ENCODE results near the gene CCDC192. TPM values are rescaled to one million over a fixed set of nuclear protein-coding genes. Genes with fewer than 3 reads are reported as not detected.

Gene CCDC192
- total RNA-seq, 3 donors from 2014 or later (not counting 1 experiment from before 2014, with no cell fraction given) = not detected

DNA sequence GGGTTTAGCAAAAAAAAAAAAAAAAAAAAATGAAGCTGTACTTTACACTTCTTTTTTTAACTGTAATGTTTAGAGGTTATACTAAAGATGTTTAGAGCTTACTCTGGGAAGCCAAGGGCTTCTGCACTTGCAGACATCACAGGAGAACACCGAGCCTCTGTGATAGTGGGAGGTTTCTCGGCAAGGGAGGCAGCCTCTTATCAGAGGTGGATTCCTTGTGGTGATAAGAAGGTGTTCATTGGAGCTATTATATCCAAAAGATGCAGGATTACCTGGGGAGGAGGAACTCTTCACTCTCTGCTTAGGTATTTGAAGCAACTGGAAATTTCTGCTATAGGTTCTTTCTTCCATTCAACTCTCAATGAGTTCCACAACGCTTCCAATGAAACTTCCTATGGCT lies 209.2 kb downstream of the CCDC192 start:
- no peak overlapping the region for H3K4me3 ChIP-seq (ENCODE audit: low read length)
- intact Hi-C loops (cut with micrococcal nuclease) = no loop called here
- no peaks in the 10 kb centered on the region for H3K36me3 ChIP-seq (ENCODE audit: control insufficient read depth, insufficient read depth, low read length)
- Mint-ChIP-seq H3K36me3 (no peaks in the 10 kb centered on the region), H3K4me3 (no peak overlapping the region), H3K27me3 (ENCODE audit: low read depth in 2 of 2) (peaks cover 0 to 17% of the 10 kb centered on the region in 2 donors), H3K4me1 (peaks cover 7% of the 10 kb centered on the region in 2 donors), H3K27ac (no peak overlapping the region), H3K9me3 (no peaks in the 10 kb centered on the region)
- DNase-seq (no peak), ATAC-seq (no peak)
- WGBS (ENCODE audit: insufficient coverage) = 98% methylated on average over 3 of the region's 3 CpGs
- no peaks in the 10 kb centered on the region for H3K4me1 ChIP-seq (ENCODE audit: control insufficient read depth, insufficient read depth, low read length)
- H3K9me3 ChIP-seq (ENCODE audit: control insufficient read depth, insufficient read depth, low read length) = no peaks in the 10 kb centered on the region
- H3K27me3 ChIP-seq (ENCODE audit: control insufficient read depth, insufficient read depth, low read length) = no peaks in the 10 kb centered on the region
- H3K27ac ChIP-seq (ENCODE audit: low read length) = no peak overlapping the region
- TF ChIP-seq, protein P1, sequence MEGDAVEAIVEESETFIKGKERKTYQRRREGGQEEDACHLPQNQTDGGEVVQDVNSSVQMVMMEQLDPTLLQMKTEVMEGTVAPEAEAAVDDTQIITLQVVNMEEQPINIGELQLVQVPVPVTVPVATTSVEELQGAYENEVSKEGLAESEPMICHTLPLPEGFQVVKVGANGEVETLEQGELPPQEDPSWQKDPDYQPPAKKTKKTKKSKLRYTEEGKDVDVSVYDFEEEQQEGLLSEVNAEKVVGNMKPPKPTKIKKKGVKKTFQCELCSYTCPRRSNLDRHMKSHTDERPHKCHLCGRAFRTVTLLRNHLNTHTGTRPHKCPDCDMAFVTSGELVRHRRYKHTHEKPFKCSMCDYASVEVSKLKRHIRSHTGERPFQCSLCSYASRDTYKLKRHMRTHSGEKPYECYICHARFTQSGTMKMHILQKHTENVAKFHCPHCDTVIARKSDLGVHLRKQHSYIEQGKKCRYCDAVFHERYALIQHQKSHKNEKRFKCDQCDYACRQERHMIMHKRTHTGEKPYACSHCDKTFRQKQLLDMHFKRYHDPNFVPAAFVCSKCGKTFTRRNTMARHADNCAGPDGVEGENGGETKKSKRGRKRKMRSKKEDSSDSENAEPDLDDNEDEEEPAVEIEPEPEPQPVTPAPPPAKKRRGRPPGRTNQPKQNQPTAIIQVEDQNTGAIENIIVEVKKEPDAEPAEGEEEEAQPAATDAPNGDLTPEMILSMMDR (IDR thresholded peaks at IDR 0.05) = no peak

DNA sequence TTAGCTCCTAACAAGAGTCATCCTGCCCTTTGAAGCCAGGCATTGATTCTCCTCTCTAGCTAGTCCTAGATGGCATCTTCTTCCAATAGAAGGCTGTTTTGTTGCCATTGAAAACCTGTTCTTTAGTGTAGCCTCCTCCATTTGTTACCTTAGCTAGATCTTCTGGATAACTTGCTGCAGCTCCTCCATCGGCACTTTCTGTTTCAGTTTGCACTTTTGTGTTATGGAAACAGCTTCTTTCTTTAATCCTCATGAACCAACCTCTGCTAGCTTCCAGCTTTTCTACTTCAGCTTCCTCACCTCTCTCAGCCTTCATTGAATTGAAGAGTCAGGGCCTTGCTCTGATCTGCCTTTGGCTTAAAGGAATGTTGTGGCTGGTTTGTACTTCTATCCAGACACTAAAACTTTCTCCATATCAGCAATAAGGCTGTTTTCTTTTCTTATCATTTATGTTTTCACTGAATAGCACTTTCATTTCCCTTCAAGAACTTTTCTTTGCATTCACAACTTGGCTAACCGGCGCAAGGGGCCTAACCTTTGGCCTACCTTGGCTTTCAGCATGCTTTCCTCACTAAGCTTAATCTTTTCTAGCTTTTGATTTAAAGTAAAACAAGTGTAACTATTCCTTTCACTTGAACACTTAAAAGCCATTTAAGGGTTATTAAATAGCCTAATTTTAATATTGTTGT lies 213.8 kb downstream of the CCDC192 start:
- H3K27me3 ChIP-seq (ENCODE audit: control insufficient read depth, insufficient read depth, low read length) = no peaks in the 10 kb centered on the region
- Mint-ChIP-seq H3K4me3 (peak overlapping the region; percentile 6), H3K36me3 (no peaks in the 10 kb centered on the region), H3K27me3 (ENCODE audit: low read depth in 2 of 2) (peaks cover 0 to 17% of the 10 kb centered on the region in 2 donors), H3K27ac (peak overlapping the region; percentile 30 to 67), H3K9me3 (no peaks in the 10 kb centered on the region), H3K4me1 (peaks cover 7 to 9% of the 10 kb centered on the region in 2 donors)
- TF ChIP-seq, protein P1 (IDR thresholded peaks at IDR 0.05) = no peak
- no peaks in the 10 kb centered on the region for H3K9me3 ChIP-seq (ENCODE audit: control insufficient read depth, insufficient read depth, low read length)
- DNase-seq = no peak
- 67% methylated on average over 3 of the region's 3 CpGs for WGBS (ENCODE audit: insufficient coverage)
- intact Hi-C loops (cut with micrococcal nuclease) = no loop called here
- no peaks in the 10 kb centered on the region for H3K36me3 ChIP-seq (ENCODE audit: control insufficient read depth, insufficient read depth, low read length)
- no peak overlapping the region for H3K4me3 ChIP-seq (ENCODE audit: low read length)
- peak overlapping the region; percentile 31 for H3K27ac ChIP-seq (ENCODE audit: low read length)
- H3K4me1 ChIP-seq (ENCODE audit: control insufficient read depth, insufficient read depth, low read length) = no peaks in the 10 kb centered on the region
- ATAC-seq = no peak

GRCh38 chr5:127919006-127919796 lies 216.0 kb downstream of the CCDC192 start:
- Mint-ChIP-seq H3K36me3 (no peaks in the 10 kb centered on the region), H3K9me3 (no peaks in the 10 kb centered on the region), H3K27ac (no peak overlapping the region), H3K27me3 (ENCODE audit: low read depth in 2 of 2) (no peaks in the 10 kb centered on the region), H3K4me3 (no peak overlapping the region), H3K4me1 (peaks cover 7 to 9% of the 10 kb centered on the region in 2 donors)
- WGBS (ENCODE audit: insufficient coverage) = 90% methylated on average over 5 of the region's 5 CpGs
- Histone ChIP-seq H3K36me3 (ENCODE audit: control insufficient read depth, insufficient read depth, low read length) (no peaks in the 10 kb centered on the region), H3K4me3 (ENCODE audit: low read length) (no peak overlapping the region), H3K4me1 (ENCODE audit: control insufficient read depth, insufficient read depth, low read length) (no peaks in the 10 kb centered on the region), H3K9me3 (ENCODE audit: control insufficient read depth, insufficient read depth, low read length) (no peaks in the 10 kb centered on the region), H3K27ac (ENCODE audit: low read length) (no peak overlapping the region), H3K27me3 (ENCODE audit: control insufficient read depth, insufficient read depth, low read length) (no peaks in the 10 kb centered on the region)
- TF ChIP-seq, protein P1 (IDR thresholded peaks at IDR 0.05) = no peak
- no peak for DNase-seq
- ATAC-seq = no peak
- intact Hi-C loops (cut with micrococcal nuclease) = no loop called here

All from natural killer cell (primary cell).